KMS-11 (cell line): Measurements from ENCODE around the gene RTTN.

ENCODE experiments used
- H2AFZ ChIP-seq: fragments of 200-600 bp; sonication (generic); 2 replicates; pipeline ENCODE4 v1.6.1; 2016; ENCODE audit warnings: antibody characterized with exemption, mixed run types, low read depth
- H3K27ac ChIP-seq: fragments of 200-600 bp; sonication (generic); 2 replicates; pipeline ENCODE4 v1.6.1; 2016; ENCODE audit warnings: mild to moderate bottlenecking, mixed run types
- H3K27me3 ChIP-seq: fragments of 200-600 bp; sonication (generic); 2 replicates; pipeline ENCODE4 v1.6.1; 2017; ENCODE audit warnings: mild to moderate bottlenecking, low read depth, mixed run types, moderate library complexity; ENCODE audit not compliant: insufficient read depth
- H3K36me3 ChIP-seq: fragments of 200-600 bp; sonication (generic); 2 replicates; pipeline ENCODE4 v1.6.1; 2017; ENCODE audit warnings: mild to moderate bottlenecking, mixed run types; ENCODE audit not compliant: insufficient read depth
- H3K4me1 ChIP-seq: fragments of 200-600 bp; sonication (generic); 2 replicates; pipeline ENCODE4 v1.6.1; 2016; ENCODE audit warnings: mild to moderate bottlenecking, low read depth, mixed run types; ENCODE audit not compliant: poor library complexity, severe bottlenecking
- H3K4me2 ChIP-seq: fragments of 200-600 bp; sonication (generic); 2 replicates; pipeline ENCODE4 v1.7.0; 2016; ENCODE audit warnings: mild to moderate bottlenecking, mixed run types
- H3K4me3 ChIP-seq: fragments of 200-600 bp; sonication (generic); IDR thresholded peaks from 2 replicates; pipeline ENCODE4 v1.6.1; 2017; ENCODE audit warnings: low read depth, low read length, mixed read lengths; ENCODE audit not compliant: insufficient read depth
- H3K79me2 ChIP-seq: fragments of 200-600 bp; sonication (generic); 2 replicates; pipeline ENCODE4 v1.6.1; 2016; ENCODE audit warnings: low read depth, mixed run types; ENCODE audit not compliant: insufficient read depth
- H3K9ac ChIP-seq: fragments of 200-600 bp; sonication (generic); 2 replicates; pipeline ENCODE4 v1.6.1; 2016; ENCODE audit warnings: mild to moderate bottlenecking, mixed run types
- H4K20me1 ChIP-seq: fragments of 200-600 bp; sonication (generic); 2 replicates; pipeline ENCODE4 v1.6.1; 2016; ENCODE audit warnings: mild to moderate bottlenecking, mixed run types; ENCODE audit not compliant: insufficient read depth
- TF ChIP-seq, protein P1 (sequence below): fragments of 200-600 bp; sonication (generic); conservative IDR thresholded peaks from 2 replicates; pipeline ENCODE4 v1.6.1; 2017; ENCODE audit warnings: low read depth, mild to moderate bottlenecking, antibody characterized with exemption, low read length, moderate library complexity, mixed read lengths

RTTN gene

DNA sequence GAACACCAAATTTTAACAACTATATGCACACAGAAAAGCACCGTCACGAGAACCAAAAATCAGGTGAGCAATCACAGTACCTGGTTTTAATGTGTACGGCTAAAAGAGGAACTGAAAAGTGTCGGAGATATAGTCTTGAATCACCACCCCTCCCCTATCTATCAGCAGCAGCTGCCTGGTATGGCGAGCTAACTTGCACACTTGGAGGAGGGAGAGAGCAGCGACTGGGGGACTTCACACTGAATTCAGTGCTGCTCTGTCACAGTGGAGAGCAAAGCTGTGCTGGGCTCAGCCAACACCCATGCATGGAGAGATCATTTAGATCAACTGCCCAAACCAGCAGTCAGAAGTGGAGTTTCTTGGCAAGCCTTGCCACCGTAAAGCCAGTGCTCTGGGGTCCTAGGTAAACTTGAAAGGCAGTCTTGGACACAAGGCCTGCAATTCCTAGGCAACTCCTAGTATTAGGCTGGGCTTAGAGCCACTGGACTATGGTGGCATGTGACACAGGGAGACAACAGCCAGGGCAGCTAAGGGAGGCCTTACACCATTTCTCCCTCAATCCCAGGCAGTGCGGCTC is 168.6 kb downstream of the RTTN start:
- H2AFZ ChIP-seq, result no peak overlapping the region
- no peak overlapping the region for H3K4me2 ChIP-seq
- TF ChIP-seq, protein P1, sequence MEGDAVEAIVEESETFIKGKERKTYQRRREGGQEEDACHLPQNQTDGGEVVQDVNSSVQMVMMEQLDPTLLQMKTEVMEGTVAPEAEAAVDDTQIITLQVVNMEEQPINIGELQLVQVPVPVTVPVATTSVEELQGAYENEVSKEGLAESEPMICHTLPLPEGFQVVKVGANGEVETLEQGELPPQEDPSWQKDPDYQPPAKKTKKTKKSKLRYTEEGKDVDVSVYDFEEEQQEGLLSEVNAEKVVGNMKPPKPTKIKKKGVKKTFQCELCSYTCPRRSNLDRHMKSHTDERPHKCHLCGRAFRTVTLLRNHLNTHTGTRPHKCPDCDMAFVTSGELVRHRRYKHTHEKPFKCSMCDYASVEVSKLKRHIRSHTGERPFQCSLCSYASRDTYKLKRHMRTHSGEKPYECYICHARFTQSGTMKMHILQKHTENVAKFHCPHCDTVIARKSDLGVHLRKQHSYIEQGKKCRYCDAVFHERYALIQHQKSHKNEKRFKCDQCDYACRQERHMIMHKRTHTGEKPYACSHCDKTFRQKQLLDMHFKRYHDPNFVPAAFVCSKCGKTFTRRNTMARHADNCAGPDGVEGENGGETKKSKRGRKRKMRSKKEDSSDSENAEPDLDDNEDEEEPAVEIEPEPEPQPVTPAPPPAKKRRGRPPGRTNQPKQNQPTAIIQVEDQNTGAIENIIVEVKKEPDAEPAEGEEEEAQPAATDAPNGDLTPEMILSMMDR, result no peak
- H3K9ac ChIP-seq, result no peak overlapping the region
- H3K79me2 ChIP-seq, result peaks cover 5% of the 10 kb centered on the region; the same call in 1 of the 2 replicates
- no peak overlapping the region for H3K4me3 ChIP-seq
- no peaks in the 10 kb centered on the region for H3K4me1 ChIP-seq
- no peak overlapping the region for H3K27ac ChIP-seq
- no peaks in the 10 kb centered on the region for H3K27me3 ChIP-seq
- H3K36me3 ChIP-seq, result no peaks in the 10 kb centered on the region; the same call in 1 of the 2 replicates
- no peaks in the 10 kb centered on the region for H4K20me1 ChIP-seq

DNA sequence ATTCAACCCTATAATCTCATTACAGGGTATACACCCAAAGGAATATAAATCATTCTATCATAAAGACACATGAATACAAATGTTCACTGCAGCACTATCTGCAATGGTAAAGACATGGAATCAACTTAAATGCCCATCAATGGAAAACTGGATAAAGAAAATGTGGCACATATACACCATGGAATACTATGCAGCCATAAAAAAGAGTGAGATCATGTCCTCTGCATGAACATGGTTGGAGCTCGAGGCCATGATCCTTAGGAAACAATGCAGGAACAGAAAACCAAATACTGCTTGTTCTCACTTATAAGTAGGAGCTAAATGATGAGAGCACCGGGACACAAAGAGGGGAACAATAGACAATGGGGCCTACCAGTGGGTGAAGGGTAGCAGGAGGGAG is 169.3 kb downstream of the RTTN start:
- TF ChIP-seq, protein P1, result no peak
- Histone ChIP-seq H3K4me3 (no peak overlapping the region), H3K27me3 (no peaks in the 10 kb centered on the region), H2AFZ (no peak overlapping the region), H3K4me2 (no peak overlapping the region), H3K36me3 (peaks cover under 1% of the 10 kb centered on the region; the same call in 1 of the 2 replicates), H3K9ac (no peak overlapping the region), H4K20me1 (no peaks in the 10 kb centered on the region), H3K79me2 (peaks cover 5% of the 10 kb centered on the region; the same call in 1 of the 2 replicates), H3K4me1 (no peaks in the 10 kb centered on the region), H3K27ac (no peak overlapping the region)

DNA sequence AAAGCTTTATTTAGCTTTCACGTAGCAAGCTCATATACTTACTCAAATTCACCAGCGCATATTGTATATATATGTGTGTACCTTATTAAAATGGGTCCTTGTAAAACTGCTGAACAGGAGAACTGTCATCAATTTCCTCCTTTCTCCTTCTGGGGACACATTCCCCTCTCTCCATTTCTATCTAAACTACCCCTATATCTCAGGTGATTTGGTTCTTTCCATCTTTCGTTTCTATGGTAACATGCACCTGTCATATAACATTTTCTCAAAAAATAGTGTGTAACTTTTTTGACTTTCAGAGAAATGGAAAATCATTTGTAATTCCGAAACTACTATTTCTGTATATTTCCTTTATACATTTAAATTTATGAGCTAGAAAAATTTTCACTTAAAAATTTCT is 174.3 kb downstream of the RTTN start:
- Histone ChIP-seq H2AFZ (no peak overlapping the region), H3K79me2 (peaks cover 5% of the 10 kb centered on the region; the same call in 1 of the 2 replicates), H3K27ac (no peak overlapping the region), H4K20me1 (no peaks in the 10 kb centered on the region), H3K36me3 (peaks cover 5% of the 10 kb centered on the region; the same call in 1 of the 2 replicates), H3K27me3 (no peaks in the 10 kb centered on the region), H3K9ac (no peak overlapping the region), H3K4me2 (no peak overlapping the region), H3K4me1 (no peaks in the 10 kb centered on the region), H3K4me3 (no peak overlapping the region)
- TF ChIP-seq, protein P1, result no peak

DNA sequence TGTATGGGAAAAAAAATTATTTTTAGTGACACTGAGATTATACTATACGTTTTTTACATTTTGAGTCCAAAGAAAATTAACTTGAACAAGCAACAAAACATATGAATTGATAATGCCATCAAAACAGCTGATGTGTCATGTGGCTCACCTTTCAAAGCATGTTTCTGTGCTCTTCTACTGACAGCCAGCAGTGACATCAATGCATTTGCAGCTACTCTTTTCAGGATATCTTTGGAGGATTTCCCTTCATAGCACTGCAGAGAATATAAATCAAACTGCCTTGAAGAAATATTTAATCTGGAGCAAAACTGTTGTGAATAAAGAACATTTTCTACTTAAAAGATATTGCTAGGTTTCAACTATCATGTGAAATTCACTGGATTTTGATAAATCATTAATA is 174.8 kb downstream of the RTTN start:
- H3K27me3 ChIP-seq, result no peaks in the 10 kb centered on the region
- TF ChIP-seq, protein P1, result no peak
- H2AFZ ChIP-seq, result no peak overlapping the region
- no peaks in the 10 kb centered on the region for H3K4me1 ChIP-seq
- no peak overlapping the region for H3K27ac ChIP-seq
- H3K79me2 ChIP-seq, result peaks cover 5% of the 10 kb centered on the region; the same call in 1 of the 2 replicates
- H4K20me1 ChIP-seq, result no peaks in the 10 kb centered on the region
- no peak overlapping the region for H3K4me3 ChIP-seq
- H3K4me2 ChIP-seq, result no peak overlapping the region
- no peak overlapping the region for H3K9ac ChIP-seq
- peaks cover 5% of the 10 kb centered on the region; the same call in 1 of the 2 replicates for H3K36me3 ChIP-seq
